H1 (cell line): ENCODE data around the gene SRMS. TPM values are rescaled to one million over a fixed set of nuclear protein-coding genes. Genes with fewer than 3 reads are reported as not detected.

Source experiments
- CTCF ChIA-PET: fragments of 300-600 bp; sonication (Branson Sonifier 250); formaldehyde crosslinking; loops from one replicate; lab custom pipeline; 2021; ENCODE audit not compliant: partially characterized antibody; lab: Charles Lee
- POLR2A ChIA-PET: fragments of 300-600 bp; sonication (Branson Sonifier 250); formaldehyde crosslinking; loops from one replicate; lab custom pipeline; 2021; ENCODE audit warnings: inconsistent platforms; ENCODE audit not compliant: partially characterized antibody; lab: Charles Lee
- DNase-seq, 2 experiments: peaks; one replicate each; pipeline versions ENCODE4 v3.0.0 to v3.0.0-alpha.2; 2010 to 2022; ENCODE audit warnings: low spot score in 2 of 2, low read depth in 1 of 2, mixed read lengths in 1 of 2
- FAIRE-seq: peaks from 2 replicates; lab custom pipeline; 2011; peaks lifted over from hg19 to GRCh38; lab: Jason Lieb, UNC
- H2AFZ ChIP-seq: 2 replicates; pipeline ENCODE4 v1.8.1; 2012; ENCODE audit warnings: low read length, inconsistent platforms
- H2AK5ac ChIP-seq: 2 replicates; pipeline ENCODE4 v1.6.1; 2013; ENCODE audit warnings: low read depth, low read length
- H2BK120ac ChIP-seq: replicated peaks from 2 replicates; pipeline ENCODE3; 2013; ENCODE audit warnings: low read depth, low read length, inconsistent platforms
- H2BK12ac ChIP-seq: 2 replicates; pipeline ENCODE4 v1.6.1; 2013; ENCODE audit warnings: low read depth, low read length
- H2BK15ac ChIP-seq: 2 replicates; pipeline ENCODE4 v1.6.1; 2013; ENCODE audit warnings: low read length
- H2BK20ac ChIP-seq: 2 replicates; pipeline ENCODE4 v1.6.1; 2013; ENCODE audit warnings: low read length
- H2BK5ac ChIP-seq: 2 replicates; pipeline ENCODE4 v1.6.1; 2013; ENCODE audit warnings: low read depth, low read length
- H3K14ac ChIP-seq: 2 replicates; pipeline ENCODE4 v1.6.1; 2013; ENCODE audit warnings: inconsistent platforms; ENCODE audit not compliant: insufficient read length
- H3K18ac ChIP-seq: 2 replicates; pipeline ENCODE4 v1.6.1; 2013; ENCODE audit warnings: low read length; ENCODE audit errors: extremely low read depth
- H3K23ac ChIP-seq: 2 replicates; pipeline ENCODE4 v1.6.1; 2013; ENCODE audit warnings: inconsistent platforms; ENCODE audit not compliant: insufficient read length
- H3K23me2 ChIP-seq: 2 replicates; pipeline ENCODE4 v1.6.1; 2013; ENCODE audit warnings: low read depth, low read length
- H3K27ac ChIP-seq: 2 replicates; pipeline ENCODE4 v1.6.1; 2011; ENCODE audit warnings: low read depth, low read length, inconsistent platforms
- H3K27me3 ChIP-seq, 4 experiments: replicated peaks in 1 of 4; 1 replicate in 1 of 4; 2 replicates in 3 of 4; pipeline versions ENCODE4 v1.6.1 to v1.8.1; 2011 to 2013; ENCODE audit warnings: low read length in 3 of 4, mild to moderate bottlenecking in 3 of 4, inconsistent platforms in 2 of 4, mixed read lengths in 2 of 4, moderate library complexity in 1 of 4; ENCODE audit not compliant: control insufficient read depth in 3 of 4, insufficient read depth in 3 of 4; ENCODE audit errors: extremely low read depth in 1 of 4
- H3K36me3 ChIP-seq, 4 experiments: 2 replicates each; pipeline versions ENCODE4 v1.6.1 to v1.8.1; 2011 to 2013; ENCODE audit warnings: mild to moderate bottlenecking in 4 of 4, low read length in 3 of 4, moderate library complexity in 2 of 4, control low read depth in 1 of 4, inconsistent platforms in 1 of 4; ENCODE audit not compliant: insufficient read depth in 4 of 4, control insufficient read depth in 2 of 4
- H3K4ac ChIP-seq: replicated peaks from 2 replicates; pipeline ENCODE3; 2013; ENCODE audit warnings: low read length, low read depth, mixed read lengths, inconsistent platforms; ENCODE audit not compliant: insufficient read length
- H3K4me1 ChIP-seq, 4 experiments: replicated peaks in 1 of 4; 1 replicate in 1 of 4; 2 replicates in 3 of 4; pipeline versions ENCODE4 v1.6.1 to v1.8.1; 2011 to 2013; ENCODE audit warnings: low read length in 3 of 4, inconsistent platforms in 2 of 4, mixed read lengths in 1 of 4; ENCODE audit not compliant: insufficient read depth in 4 of 4, control insufficient read depth in 3 of 4
- H3K4me2 ChIP-seq, 2 experiments: 2 replicates each; pipeline versions ENCODE4 v1.6.1 to v1.8.1; 2011 to 2013; ENCODE audit warnings: low read depth in 2 of 2, low read length in 2 of 2, control low read depth in 1 of 2, inconsistent platforms in 1 of 2, mild to moderate bottlenecking in 1 of 2; ENCODE audit not compliant: insufficient read depth in 1 of 2
- H3K4me3 ChIP-seq, 4 experiments: fragments of 200-600, 300-600 bp in 1 of 4; sonication (generic), shearing (Covaris generic), sonication (Bioruptor Twin) in 1 of 4; 2 replicates each; pipeline versions ENCODE4 v1.5.1 to v1.8.1; 2011 to 2016; ENCODE audit warnings: low read length in 4 of 4, low read depth in 3 of 4, control low read depth in 2 of 4, inconsistent platforms in 2 of 4, mild to moderate bottlenecking in 2 of 4, mixed read lengths in 1 of 4, moderate library complexity in 1 of 4; ENCODE audit not compliant: insufficient read depth in 2 of 4; ENCODE audit errors: extremely low read depth in 1 of 4
- H3K56ac ChIP-seq: replicated peaks from 2 replicates; pipeline ENCODE3; 2013; ENCODE audit warnings: low read depth, mild to moderate bottlenecking, mixed read lengths, low read length, inconsistent platforms; ENCODE audit not compliant: insufficient read length
- H3K79me1 ChIP-seq: 2 replicates; pipeline ENCODE4 v1.6.1; 2013; ENCODE audit warnings: low read depth, low read length, control low read depth
- H3K79me2 ChIP-seq, 2 experiments: 2 replicates each; pipeline versions ENCODE4 v1.6.1 to v1.8.1; 2012 to 2013; ENCODE audit warnings: low read length in 2 of 2, mild to moderate bottlenecking in 2 of 2, inconsistent platforms in 1 of 2; ENCODE audit not compliant: insufficient read depth in 2 of 2, control insufficient read depth in 1 of 2
- H3K9ac ChIP-seq, 4 experiments: replicated peaks in 1 of 4; 1 replicate in 1 of 4; 2 replicates in 3 of 4; pipeline versions ENCODE4 v1.6.1 to v1.8.1; 2011 to 2013; ENCODE audit warnings: low read depth in 3 of 4, low read length in 3 of 4, control low read depth in 2 of 4, mild to moderate bottlenecking in 2 of 4, moderate library complexity in 2 of 4, inconsistent platforms in 1 of 4; ENCODE audit errors: extremely low read depth in 1 of 4
- H3K9me3 ChIP-seq, 2 experiments: 2 replicates each; pipeline versions ENCODE4 v1.6.1 to v1.8.1; 2012 to 2013; ENCODE audit warnings: mild to moderate bottlenecking in 2 of 2, moderate library complexity in 2 of 2, control low read depth in 1 of 2, inconsistent platforms in 1 of 2, low read depth in 1 of 2, low read length in 1 of 2, mixed read lengths in 1 of 2; ENCODE audit not compliant: insufficient read depth in 2 of 2
- H4K20me1 ChIP-seq, 2 experiments: replicated peaks in 1 of 2; 2 replicates each; pipeline versions ENCODE3 to v1.8.1; 2011 to 2013; ENCODE audit warnings: inconsistent platforms in 2 of 2, low read length in 2 of 2, mild to moderate bottlenecking in 1 of 2; ENCODE audit not compliant: insufficient read depth in 2 of 2, control insufficient read depth in 1 of 2
- H4K5ac ChIP-seq: 2 replicates; pipeline ENCODE4 v1.6.1; 2013; ENCODE audit warnings: low read length, low read depth, mixed read lengths, inconsistent platforms; ENCODE audit not compliant: insufficient read length
- H4K8ac ChIP-seq: 2 replicates; pipeline ENCODE4 v1.8.0; 2013; ENCODE audit warnings: mild to moderate bottlenecking, moderate library complexity, low read length, inconsistent platforms; ENCODE audit not compliant: insufficient read depth; ENCODE audit errors: extremely low read depth
- H4K91ac ChIP-seq: replicated peaks from 2 replicates; pipeline ENCODE3; 2013; ENCODE audit warnings: low read length, mixed read lengths, inconsistent platforms; ENCODE audit not compliant: insufficient read length
- BRCA1 ChIP-seq: IDR thresholded peaks from 2 replicates; pipeline ENCODE4 v1.6.1; 2012; ENCODE audit warnings: low read depth, low read length, improper control_type of control experiment
- JUN ChIP-seq: IDR thresholded peaks from 2 replicates; pipeline ENCODE4 v1.6.1; 2011; ENCODE audit warnings: low read depth, mild to moderate bottlenecking, improper control_type of control experiment, low read length
- SAP30 ChIP-seq: fragments of 300-600 bp; sonication (generic); IDR thresholded peaks from 2 replicates; pipeline ENCODE4 v1.7.1; 2012; ENCODE audit warnings: low read length, moderate library complexity, mild to moderate bottlenecking, inconsistent platforms; ENCODE audit not compliant: insufficient read depth, insufficient replicate concordance
- SP2 ChIP-seq: IDR thresholded peaks from 2 replicates; pipeline ENCODE4 v1.6.1; 2012; ENCODE audit warnings: mild to moderate bottlenecking, low read length, inconsistent platforms
- WGBS, 2 experiments: shearing (Covaris generic) in 1 of 2; methylation state at CpG; one replicate each; pipeline versions ENCODE4 v1.1.6 to v1.1.7; 2013 to 2015; ENCODE audit warnings: low lambda C conversion rate in 2 of 2, mixed read lengths in 2 of 2, inconsistent platforms in 1 of 2, low coverage in 1 of 2, missing lambda C conversion rate in 1 of 2; ENCODE audit not compliant: insufficient replicate concordance in 2 of 2, insufficient coverage in 1 of 2, insufficient read length in 1 of 2; ENCODE audit errors: extremely low coverage in 1 of 2, missing lambda C conversion rate in 1 of 2; 5-methylcytosine and 5-hydroxymethylcytosine counted together
- polyA plus RNA-seq, 7 experiments: library from polyadenylated mRNA; depleted of rRNA in 3 of 7; stranded (reverse) in 5 of 7; unstranded in 2 of 7; fragments of >200 nt in 5 of 7; fragments of 200-250 nt in 2 of 7; gene quantifications; 1 replicate in 5 of 7; 2 replicates in 1 of 7; 4 replicates in 1 of 7; pipeline versions ENCODE4 v1.2.1 to v1.2.3, GENCODE V29; 2011 to 2013; ENCODE audit warnings: missing spikeins in 2 of 7, mixed read lengths in 2 of 7
- total RNA-seq: library from RNA; stranded (reverse); fragmentation: NEBNext Ultra II Directional; extraction: Animal tissue kit (Norgen Biotek cat#: 25700); gene quantifications from 2 replicates; pipeline ENCODE4 v1.2.1, GENCODE V29; 2021

The SRMS gene
- total and polyA plus RNA-seq, 2 of the 8 experiments (the other 6 are each of a cell fraction or from before 2014, with no cell fraction given), result 0.39 to 0.76 TPM

DNA sequence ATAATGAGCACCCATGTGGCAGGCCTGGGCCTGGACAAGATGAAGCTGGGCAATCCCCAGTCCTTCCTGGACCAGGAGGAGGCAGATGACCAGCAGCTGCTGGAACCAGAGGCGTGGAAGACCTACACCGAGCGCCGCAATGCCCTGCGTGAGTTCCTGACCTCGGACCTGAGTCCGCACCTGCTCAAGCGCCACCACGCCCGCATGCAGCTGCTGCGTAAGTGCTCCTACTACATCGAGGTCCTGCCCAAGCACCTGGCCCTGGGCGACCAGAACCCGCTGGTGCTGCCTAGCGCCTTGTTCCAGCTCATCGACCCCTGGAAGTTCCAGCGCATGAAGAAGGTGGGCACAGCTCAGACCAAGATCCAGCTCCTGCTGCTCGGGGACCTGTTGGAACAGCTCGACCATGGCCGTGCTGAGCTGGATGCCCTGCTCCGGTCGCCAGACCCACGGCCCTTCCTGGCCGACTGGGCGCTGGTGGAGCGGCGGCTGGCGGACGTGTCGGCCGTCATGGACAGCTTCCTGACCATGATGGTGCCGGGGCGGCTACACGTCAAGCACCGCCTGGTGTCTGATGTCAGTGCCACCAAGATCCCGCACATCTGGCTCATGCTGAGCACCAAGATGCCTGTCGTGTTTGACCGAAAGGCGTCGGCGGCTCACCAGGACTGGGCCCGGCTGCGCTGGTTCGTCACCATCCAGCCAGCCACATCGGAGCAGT is 8.3 kb upstream of the SRMS start:
- H3K56ac ChIP-seq, result no peak overlapping the region
- H2BK12ac ChIP-seq, result no peak overlapping the region
- POLR2A ChIA-PET, result interaction anchor here (0.5 to 1.7 kb wide), 6 partner anchors 11 to 381 kb away, joined by 3 to 7 read pairs (median 5); partner anchors contain the start of genes GMEB2 and PPDPF
- CTCF ChIA-PET, result interaction anchor here (0.8 to 2.5 kb wide), 5 partner anchors 14 to 332 kb away, joined by 3 to 17 read pairs (median 5); partner anchors contain the start of gene PTK6
- no peak overlapping the region for H2BK120ac ChIP-seq
- H3K4me1 ChIP-seq, result peaks cover 0 to 19% (median 14%) of the 10 kb centered on the region in 4 experiments; a peak in 6 of 7 replicates
- no peak overlapping the region for H2AK5ac ChIP-seq
- WGBS, 2 experiments, result 96% methylated on average over 45 of the region's 45 CpGs; no CpG with 5 or more reads in 1 of the 2 experiments
- H3K36me3 ChIP-seq, result no peaks in the 10 kb centered on the region
- H3K79me2 ChIP-seq, result no peaks in the 10 kb centered on the region
- H4K91ac ChIP-seq, result no peak overlapping the region
- H2BK20ac ChIP-seq, result no peak overlapping the region
- H3K14ac ChIP-seq, result no peak overlapping the region
- H3K4me2 ChIP-seq, result no peak overlapping the region
- H3K9me3 ChIP-seq, result no peaks in the 10 kb centered on the region
- FAIRE-seq (no peak), DNase-seq (no peak)
- no peak overlapping the region for H3K18ac ChIP-seq
- peaks cover 4% of the 10 kb centered on the region; the same call in 1 of the 2 replicates for H3K23me2 ChIP-seq
- H2BK5ac ChIP-seq, result no peak overlapping the region
- H4K20me1 ChIP-seq, result peaks cover 0 to 1% of the 10 kb centered on the region in 2 experiments
- no peak overlapping the region for H3K23ac ChIP-seq
- H3K4me3 ChIP-seq, result no peak overlapping the region
- H4K8ac ChIP-seq, result peak overlapping the region; percentile 51
- no peak overlapping the region for H3K27ac ChIP-seq
- no peak overlapping the region for H3K4ac ChIP-seq
- H2AFZ ChIP-seq, result no peak overlapping the region
- H3K9ac ChIP-seq, result no peak overlapping the region
- H3K79me1 ChIP-seq, result no peaks in the 10 kb centered on the region
- no peak overlapping the region for H4K5ac ChIP-seq
- TF ChIP-seq BRCA1, result no peak
- TF ChIP-seq SP2, result no peak
- no peak for TF ChIP-seq SAP30
- TF ChIP-seq JUN, result no peak
- H2BK15ac ChIP-seq, result no peak overlapping the region
- no peaks in the 10 kb centered on the region; a peak in 1 of 7 replicates for H3K27me3 ChIP-seq
